VCaP (cell line): ENCODE results near the gene IRX4.

Source experiments
- H3K27ac ChIP-seq: fragments of 450-650 bp; 2 replicates; pipeline ENCODE4 v1.5.1; 2017
- TF ChIP-seq, protein P1 (sequence below): fragments of 450-650 bp; conservative IDR thresholded peaks from 2 replicates; pipeline ENCODE4 v1.5.1; 2017; ENCODE audit warnings: mild to moderate bottlenecking, moderate library complexity

IRX4 gene

DNA sequence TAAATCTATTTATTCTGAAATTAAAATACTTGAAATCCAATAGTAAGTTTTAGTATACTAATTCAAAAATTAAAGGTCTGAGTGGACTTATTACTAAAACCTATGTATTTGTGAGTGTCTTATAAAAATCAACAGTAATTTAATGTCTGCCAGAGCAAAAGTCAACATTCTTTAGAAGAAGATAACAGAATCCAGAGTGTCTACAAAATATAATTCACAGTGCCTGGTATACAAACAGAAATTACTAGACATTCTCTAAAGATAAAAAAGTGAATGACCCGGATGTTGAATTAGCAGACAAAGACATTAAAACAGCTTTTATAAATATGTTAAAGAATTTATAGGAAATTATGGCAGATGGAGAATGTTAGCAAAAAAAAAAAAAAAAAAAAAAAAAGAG, 22.4 kb upstream of the IRX4 start:
- no peak overlapping the region for H3K27ac ChIP-seq
- TF ChIP-seq, protein P1, sequence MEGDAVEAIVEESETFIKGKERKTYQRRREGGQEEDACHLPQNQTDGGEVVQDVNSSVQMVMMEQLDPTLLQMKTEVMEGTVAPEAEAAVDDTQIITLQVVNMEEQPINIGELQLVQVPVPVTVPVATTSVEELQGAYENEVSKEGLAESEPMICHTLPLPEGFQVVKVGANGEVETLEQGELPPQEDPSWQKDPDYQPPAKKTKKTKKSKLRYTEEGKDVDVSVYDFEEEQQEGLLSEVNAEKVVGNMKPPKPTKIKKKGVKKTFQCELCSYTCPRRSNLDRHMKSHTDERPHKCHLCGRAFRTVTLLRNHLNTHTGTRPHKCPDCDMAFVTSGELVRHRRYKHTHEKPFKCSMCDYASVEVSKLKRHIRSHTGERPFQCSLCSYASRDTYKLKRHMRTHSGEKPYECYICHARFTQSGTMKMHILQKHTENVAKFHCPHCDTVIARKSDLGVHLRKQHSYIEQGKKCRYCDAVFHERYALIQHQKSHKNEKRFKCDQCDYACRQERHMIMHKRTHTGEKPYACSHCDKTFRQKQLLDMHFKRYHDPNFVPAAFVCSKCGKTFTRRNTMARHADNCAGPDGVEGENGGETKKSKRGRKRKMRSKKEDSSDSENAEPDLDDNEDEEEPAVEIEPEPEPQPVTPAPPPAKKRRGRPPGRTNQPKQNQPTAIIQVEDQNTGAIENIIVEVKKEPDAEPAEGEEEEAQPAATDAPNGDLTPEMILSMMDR: no peak

DNA sequence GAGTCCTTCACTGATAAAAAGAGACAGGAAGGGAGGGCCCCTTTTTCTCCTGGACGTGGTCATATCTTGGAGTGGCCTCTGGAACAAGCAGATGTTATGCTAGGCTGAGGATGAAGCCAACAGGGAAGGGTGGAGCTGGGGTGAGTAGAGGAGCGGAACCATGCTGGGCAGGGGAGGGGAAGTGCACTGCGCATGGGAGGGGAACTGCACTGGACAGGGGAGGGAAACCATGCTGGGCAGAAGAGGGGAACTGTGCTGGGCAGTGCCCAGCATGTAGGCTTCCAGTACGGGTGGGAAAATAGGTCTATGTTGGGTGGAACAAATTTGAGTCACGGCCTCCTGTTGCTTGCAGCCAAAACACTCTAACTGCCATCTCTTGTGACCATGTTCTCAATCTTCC, 19.3 kb upstream of the IRX4 start:
- no peak overlapping the region for H3K27ac ChIP-seq
- TF ChIP-seq, protein P1: no peak

DNA sequence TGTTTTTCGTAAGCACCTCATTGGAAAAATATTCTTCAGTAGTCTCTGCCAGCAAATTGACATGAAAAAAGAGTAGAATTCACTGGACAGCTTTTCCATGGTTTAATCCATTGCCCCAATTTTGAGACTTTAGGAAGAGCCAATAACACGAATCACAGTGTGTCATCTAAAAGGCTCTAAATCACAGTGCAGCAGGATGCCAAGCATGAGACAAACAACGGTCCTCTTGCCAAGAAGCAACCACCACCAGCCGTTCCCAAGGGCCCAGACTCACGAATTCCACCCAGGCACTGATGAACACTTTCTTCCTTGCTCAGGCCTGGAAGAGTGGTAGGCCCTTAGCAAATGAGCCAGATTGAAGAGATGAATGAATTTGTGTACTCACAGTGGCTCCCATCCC, 18.3 kb upstream of the IRX4 start:
- TF ChIP-seq, protein P1: no peak
- no peak overlapping the region for H3K27ac ChIP-seq

DNA sequence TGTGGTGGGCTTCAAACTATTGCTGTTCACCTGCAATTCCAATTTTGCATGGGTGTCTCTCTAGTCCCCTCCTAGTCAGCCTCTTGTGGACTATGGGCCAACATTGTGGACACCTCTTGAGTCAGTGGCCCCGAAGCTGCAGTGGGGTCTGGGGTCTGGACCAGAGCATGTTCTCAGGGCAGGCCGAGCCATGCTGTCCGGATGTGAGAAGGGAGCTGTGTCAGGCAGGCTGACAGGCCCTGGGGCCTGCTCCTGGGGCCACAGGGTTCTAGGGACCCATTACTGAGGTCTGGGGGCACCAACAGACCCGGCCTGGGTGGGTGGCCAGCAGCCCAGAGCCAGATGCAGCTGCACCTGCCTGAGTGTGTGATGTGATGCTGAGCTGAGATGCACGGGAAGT, 16.5 kb upstream of the IRX4 start:
- TF ChIP-seq, protein P1: no peak
- no peak overlapping the region for H3K27ac ChIP-seq

DNA sequence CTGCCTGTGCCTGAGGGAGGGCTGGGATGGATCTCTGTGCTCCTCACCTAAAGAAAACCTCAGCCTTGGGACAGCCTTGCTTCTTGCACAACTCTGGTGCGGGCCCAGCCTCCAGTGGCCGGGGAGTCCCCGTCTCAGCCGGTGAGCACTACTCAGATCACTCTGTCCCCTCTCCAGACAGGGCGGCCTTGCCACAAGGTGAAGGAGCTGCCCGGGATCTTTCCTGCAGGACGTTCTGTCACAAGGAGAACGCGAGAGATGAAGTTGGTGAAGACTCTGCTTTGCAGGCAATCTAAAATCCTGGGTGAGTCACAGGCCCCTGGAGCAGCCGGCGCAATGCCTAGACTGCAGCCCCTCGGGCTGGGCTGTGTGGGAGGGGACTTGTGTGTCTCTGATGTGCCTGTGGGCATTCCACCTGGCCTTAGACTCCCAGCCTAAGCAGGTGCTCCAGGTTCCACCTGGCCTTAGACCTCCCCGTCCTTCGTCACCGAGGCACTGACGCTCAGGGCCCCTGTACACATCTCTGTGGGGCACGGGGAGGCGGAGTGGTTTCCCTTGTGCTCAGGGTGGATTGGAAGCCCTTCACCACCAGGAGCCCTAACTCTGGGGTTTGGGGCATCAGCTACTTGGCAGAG, 15.2 kb upstream of the IRX4 start:
- TF ChIP-seq, protein P1: no peak

DNA sequence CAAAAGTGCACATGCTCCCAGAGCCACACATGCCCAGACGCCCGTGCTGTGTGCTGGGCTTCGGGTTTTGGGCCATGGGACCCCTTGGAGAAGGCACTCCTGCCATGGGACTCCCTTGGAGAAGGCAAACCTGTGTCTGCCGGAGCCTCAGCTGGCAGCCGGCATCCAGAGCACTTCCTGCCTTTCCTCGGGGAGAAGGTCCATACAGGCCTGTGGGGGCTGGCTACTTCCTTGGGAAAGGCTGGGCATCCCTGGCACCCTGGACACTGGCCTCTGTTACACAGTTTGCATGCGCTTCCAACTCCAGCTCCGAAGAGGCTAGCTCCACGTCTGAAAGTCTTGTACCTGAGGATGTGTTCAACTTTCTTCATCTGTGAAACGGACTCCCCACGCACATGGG, 14.7 kb upstream of the IRX4 start:
- H3K27ac ChIP-seq: no peak overlapping the region
- TF ChIP-seq, protein P1: no peak

More for the DNA sequence above, 15.2 kb upstream of the IRX4 start:
- no peak overlapping the region for H3K27ac ChIP-seq

DNA sequence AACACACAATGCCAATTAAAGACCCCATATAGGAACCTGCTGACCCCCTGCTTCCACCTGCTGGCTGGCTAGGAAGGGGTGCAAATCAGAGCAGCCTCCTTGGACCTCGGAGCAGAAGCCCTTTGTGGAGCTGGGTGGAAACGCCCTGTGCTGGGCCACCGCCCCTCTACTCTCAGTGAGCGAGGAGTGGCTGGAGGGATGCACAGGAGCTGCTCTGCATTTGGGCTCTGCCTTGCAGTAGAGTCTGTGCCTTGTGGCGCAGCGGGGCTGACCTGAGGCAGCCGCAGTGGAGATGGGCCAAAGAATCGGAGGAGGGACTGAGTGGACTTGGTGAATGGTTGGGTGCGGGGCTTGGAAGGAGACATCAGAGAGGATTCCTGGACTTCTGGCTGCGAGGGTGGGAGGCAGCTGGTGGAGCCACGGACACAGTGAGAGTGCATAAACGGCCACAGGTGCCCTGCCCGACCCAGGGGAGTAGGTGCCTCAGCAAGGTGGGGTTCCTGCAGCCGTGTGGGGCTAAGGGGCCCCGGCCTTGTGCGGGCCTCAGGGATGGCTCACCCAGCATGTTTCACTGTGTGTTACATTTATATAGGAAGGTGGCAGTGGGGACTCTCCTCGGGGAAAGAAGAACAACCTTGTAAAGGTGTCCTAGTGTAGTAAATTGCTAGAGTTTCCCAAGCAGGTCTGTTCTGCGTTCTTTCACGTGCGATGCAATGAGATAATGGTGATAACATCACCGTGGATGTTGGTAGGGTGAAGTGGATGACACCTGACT, 14.1 kb upstream of the IRX4 start:
- H3K27ac ChIP-seq: no peak overlapping the region
- TF ChIP-seq, protein P1: no peak
